Measurements from ENCODE around the gene TPBGL. TPM values are rescaled to one million over a fixed set of nuclear protein-coding genes. Genes with fewer than 3 reads are reported as not detected.

Gene TPBGL
- total RNA-seq, 1 donor from 2014 or later, result not detected

DNA sequence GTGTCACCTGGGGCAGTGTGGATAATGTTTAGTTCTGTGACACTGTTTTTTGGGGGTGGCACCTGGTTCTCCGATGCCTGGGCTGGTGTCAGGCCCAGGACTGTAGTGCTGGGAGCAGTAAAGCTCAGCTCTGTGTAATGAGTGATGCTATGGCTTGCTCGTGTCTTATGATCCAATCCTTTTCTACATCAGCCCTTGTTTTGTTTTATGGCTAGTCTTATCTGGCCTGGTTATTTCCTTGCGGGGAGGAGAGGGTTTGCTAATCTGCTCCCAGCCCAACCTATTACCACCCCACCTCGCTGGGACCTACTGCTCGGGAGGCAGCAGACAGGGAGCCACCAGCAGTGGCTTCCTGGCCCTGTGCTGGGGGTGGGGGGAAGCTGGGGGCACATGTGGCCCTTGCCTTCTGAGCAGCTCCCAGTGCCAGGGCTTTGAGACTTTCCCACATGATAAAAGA is 35.0 kb upstream of the TPBGL start:
- DNase-seq, result no peak
- no peaks in the 10 kb centered on the region for H3K36me3 Mint-ChIP-seq (ENCODE audit: low read depth)
- TF ChIP-seq, protein P1, sequence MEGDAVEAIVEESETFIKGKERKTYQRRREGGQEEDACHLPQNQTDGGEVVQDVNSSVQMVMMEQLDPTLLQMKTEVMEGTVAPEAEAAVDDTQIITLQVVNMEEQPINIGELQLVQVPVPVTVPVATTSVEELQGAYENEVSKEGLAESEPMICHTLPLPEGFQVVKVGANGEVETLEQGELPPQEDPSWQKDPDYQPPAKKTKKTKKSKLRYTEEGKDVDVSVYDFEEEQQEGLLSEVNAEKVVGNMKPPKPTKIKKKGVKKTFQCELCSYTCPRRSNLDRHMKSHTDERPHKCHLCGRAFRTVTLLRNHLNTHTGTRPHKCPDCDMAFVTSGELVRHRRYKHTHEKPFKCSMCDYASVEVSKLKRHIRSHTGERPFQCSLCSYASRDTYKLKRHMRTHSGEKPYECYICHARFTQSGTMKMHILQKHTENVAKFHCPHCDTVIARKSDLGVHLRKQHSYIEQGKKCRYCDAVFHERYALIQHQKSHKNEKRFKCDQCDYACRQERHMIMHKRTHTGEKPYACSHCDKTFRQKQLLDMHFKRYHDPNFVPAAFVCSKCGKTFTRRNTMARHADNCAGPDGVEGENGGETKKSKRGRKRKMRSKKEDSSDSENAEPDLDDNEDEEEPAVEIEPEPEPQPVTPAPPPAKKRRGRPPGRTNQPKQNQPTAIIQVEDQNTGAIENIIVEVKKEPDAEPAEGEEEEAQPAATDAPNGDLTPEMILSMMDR (IDR thresholded peaks at IDR 0.05), result no peak
- no peaks in the 10 kb centered on the region for H3K4me1 Mint-ChIP-seq
- intact Hi-C loops (cut with micrococcal nuclease), result loop anchor here (1.0 kb wide), 4 partner anchors 61 to 276 kb away; no protein-coding TSS in a partner anchor
- no peak overlapping the region for H3K27ac Mint-ChIP-seq
- ATAC-seq (ENCODE audit: low read depth), result no peak
- POLR2A ChIA-PET, result no interaction called here
- H3K4me3 Mint-ChIP-seq, result no peak overlapping the region
- CTCF ChIA-PET, result interaction anchor here (0.7 to 3.1 kb wide), 8 partner anchors 9 to 276 kb away, joined by 3 to 33 read pairs (median 6); no protein-coding TSS in a partner anchor
- H3K9me3 Mint-ChIP-seq, result no peaks in the 10 kb centered on the region
- peaks cover 2% of the 10 kb centered on the region for H3K27me3 Mint-ChIP-seq

- ChIA-PET POLR2A (no interaction called here), CTCF (interaction anchor here (1.6 to 3.0 kb wide), 3 partner anchors 33 to 279 kb away, joined by 4 to 10 read pairs (median 4); no protein-coding TSS in a partner anchor)
- Mint-ChIP-seq H3K27ac (no peak overlapping the region), H3K9me3 (no peaks in the 10 kb centered on the region), H3K36me3 (ENCODE audit: low read depth) (no peaks in the 10 kb centered on the region), H3K4me1 (no peaks in the 10 kb centered on the region), H3K27me3 (peaks cover 11% of the 10 kb centered on the region), H3K4me3 (no peak overlapping the region)
- ATAC-seq (ENCODE audit: low read depth) (no peak), DNase-seq (no peak)
- TF ChIP-seq, protein P1 (IDR thresholded peaks at IDR 0.05), result no peak
- intact Hi-C loops (cut with micrococcal nuclease), result no loop called here
These were observed 32.1 kb upstream of the TPBGL start for GRCh38 chr11:75208446-75208845.

GRCh38 chr11:75212411-75212810 is 28.2 kb upstream of the TPBGL start:
- intact Hi-C loops (cut with micrococcal nuclease), result no loop called here
- H3K4me3 Mint-ChIP-seq, result no peak overlapping the region
- no peaks in the 10 kb centered on the region for H3K36me3 Mint-ChIP-seq (ENCODE audit: low read depth)
- no peak overlapping the region for H3K27ac Mint-ChIP-seq
- no peaks in the 10 kb centered on the region for H3K9me3 Mint-ChIP-seq
- peaks cover 17% of the 10 kb centered on the region for H3K27me3 Mint-ChIP-seq
- DNase-seq (no peak), ATAC-seq (ENCODE audit: low read depth) (no peak)
- POLR2A ChIA-PET, result no interaction called here
- H3K4me1 Mint-ChIP-seq, result no peaks in the 10 kb centered on the region
- TF ChIP-seq, protein P1 (IDR thresholded peaks at IDR 0.05), result no peak
- CTCF ChIA-PET, result no interaction called here

- TF ChIP-seq, protein P1 (IDR thresholded peaks at IDR 0.05), result no peak
- H3K4me3 Mint-ChIP-seq, result no peak overlapping the region
- H3K9me3 Mint-ChIP-seq, result no peaks in the 10 kb centered on the region
- CTCF ChIA-PET, result interaction anchor here (0.9 kb wide), 1 partner anchor 27 kb away, joined by 3 read pairs; no protein-coding TSS in a partner anchor
- no peaks in the 10 kb centered on the region for H3K4me1 Mint-ChIP-seq
- peaks cover 21% of the 10 kb centered on the region for H3K27me3 Mint-ChIP-seq
- POLR2A ChIA-PET, result no interaction called here
- H3K36me3 Mint-ChIP-seq (ENCODE audit: low read depth), result no peaks in the 10 kb centered on the region
- no peak overlapping the region for H3K27ac Mint-ChIP-seq
- ATAC-seq (ENCODE audit: low read depth), result peak; percentile 49
- intact Hi-C loops (cut with micrococcal nuclease), result no loop called here
- DNase-seq, result peak; percentile 38
These were observed 26.2 kb upstream of the TPBGL start for GRCh38 chr11:75214411-75214821.

- H3K9me3 Mint-ChIP-seq, result no peaks in the 10 kb centered on the region
- POLR2A ChIA-PET, result no interaction called here
- intact Hi-C loops (cut with micrococcal nuclease), result no loop called here
- H3K36me3 Mint-ChIP-seq (ENCODE audit: low read depth), result no peaks in the 10 kb centered on the region
- CTCF ChIA-PET, result interaction anchor here (0.9 kb wide), 1 partner anchor 26 kb away, joined by 3 read pairs; no protein-coding TSS in a partner anchor
- TF ChIP-seq, protein P1 (IDR thresholded peaks at IDR 0.05), result no peak
- ATAC-seq (ENCODE audit: low read depth) (no peak), DNase-seq (no peak)
- no peak overlapping the region for H3K4me3 Mint-ChIP-seq
- H3K27ac Mint-ChIP-seq, result no peak overlapping the region
- peaks cover 21% of the 10 kb centered on the region for H3K27me3 Mint-ChIP-seq
- no peaks in the 10 kb centered on the region for H3K4me1 Mint-ChIP-seq
These were observed 25.7 kb upstream of the TPBGL start for GRCh38 chr11:75214843-75215242.

Data from activated B cell treated with CpG ODN at 0.5 μM for 24 hours (primary cell).